ENCODE results near the gene CCDC169.

The CCDC169 gene

GRCh38 chr13:36297366-36298338 is at the start of gene CCDC169:
Gene CCDC169, minus strand, starts transcription at chr13:36297814. Its CDS starts 95 bp downstream, at chr13:36297719.
- Histone ChIP-seq H3K9ac (ENCODE audit: low read length) (peak within 1 kb of the TSS; percentile 90), H3K9me3 (ENCODE audit: control insufficient read depth, low read length) (no peaks in the 10 kb centered on the region), H3K36me3 (ENCODE audit: control insufficient read depth, insufficient read depth, low read length, severe bottlenecking) (peaks cover 16% of the 10 kb centered on the region), H3K4me3 (ENCODE audit: low read length) (peak within 1 kb of the TSS; percentile 94), H3K4me1 (ENCODE audit: control insufficient read depth, insufficient read depth, low read length) (peaks cover 18% of the 10 kb centered on the region), H3K27me3 (replicated peaks; ENCODE audit: control insufficient read depth, insufficient read depth, low read length) (no peaks in the 10 kb centered on the region)
- peak; percentile 93 for DNase-seq (ENCODE audit: low read depth)

- Histone ChIP-seq H3K9ac (ENCODE audit: low read length) (peak within 1 kb of the TSS; percentile 99), H3K36me3 (ENCODE audit: control insufficient read depth, insufficient read depth, low read length, severe bottlenecking) (no peaks in the 10 kb centered on the region), H3K4me3 (ENCODE audit: low read length) (peak within 1 kb of the TSS; percentile 98), H3K9me3 (ENCODE audit: control insufficient read depth, low read length) (no peaks in the 10 kb centered on the region), H3K4me1 (ENCODE audit: control insufficient read depth, insufficient read depth, low read length) (peaks cover 41% of the 10 kb centered on the region), H3K27me3 (replicated peaks; ENCODE audit: control insufficient read depth, insufficient read depth, low read length) (no peaks in the 10 kb centered on the region)
- peak; percentile 98 for DNase-seq (ENCODE audit: low read depth)
Measured at GRCh38 chr13:36346222-36347083, 48.8 kb upstream of the CCDC169 start, which contains the start of gene SPART. Gene SPART, minus strand, starts transcription at chr13:36346394. Its CDS starts 10,564 bp downstream, at chr13:36335830.

GRCh38 chr13:36345438-36346221 is 48.0 kb upstream of the CCDC169 start:
- peak overlapping the region; percentile 99 for H3K9ac ChIP-seq (ENCODE audit: low read length)
- H3K4me3 ChIP-seq (ENCODE audit: low read length) = peak overlapping the region; percentile 98
- peaks cover 48% of the 10 kb centered on the region for H3K4me1 ChIP-seq (ENCODE audit: control insufficient read depth, insufficient read depth, low read length)
- H3K9me3 ChIP-seq (ENCODE audit: control insufficient read depth, low read length) = no peaks in the 10 kb centered on the region
- H3K27me3 ChIP-seq (replicated peaks; ENCODE audit: control insufficient read depth, insufficient read depth, low read length) = no peaks in the 10 kb centered on the region
- H3K36me3 ChIP-seq (ENCODE audit: control insufficient read depth, insufficient read depth, low read length, severe bottlenecking) = no peaks in the 10 kb centered on the region
- peak; percentile 94 for DNase-seq (ENCODE audit: low read depth)

- H3K4me3 ChIP-seq (ENCODE audit: low read length) = peak overlapping the region; percentile 98
- H3K27me3 ChIP-seq (replicated peaks; ENCODE audit: control insufficient read depth, insufficient read depth, low read length) = no peaks in the 10 kb centered on the region
- no peaks in the 10 kb centered on the region for H3K36me3 ChIP-seq (ENCODE audit: control insufficient read depth, insufficient read depth, low read length, severe bottlenecking)
- peak overlapping the region; percentile 99 for H3K9ac ChIP-seq (ENCODE audit: low read length)
- peak; percentile 48 for DNase-seq (ENCODE audit: low read depth)
- peaks cover 48% of the 10 kb centered on the region for H3K4me1 ChIP-seq (ENCODE audit: control insufficient read depth, insufficient read depth, low read length)
- H3K9me3 ChIP-seq (ENCODE audit: control insufficient read depth, low read length) = no peaks in the 10 kb centered on the region
Measured at GRCh38 chr13:36344886-36345437, 47.3 kb upstream of the CCDC169 start.

- no peaks in the 10 kb centered on the region for H3K9me3 ChIP-seq (ENCODE audit: control insufficient read depth, low read length)
- H3K36me3 ChIP-seq (ENCODE audit: control insufficient read depth, insufficient read depth, low read length, severe bottlenecking) = no peaks in the 10 kb centered on the region
- peaks cover 48% of the 10 kb centered on the region for H3K4me1 ChIP-seq (ENCODE audit: control insufficient read depth, insufficient read depth, low read length)
- no peaks in the 10 kb centered on the region for H3K27me3 ChIP-seq (replicated peaks; ENCODE audit: control insufficient read depth, insufficient read depth, low read length)
- DNase-seq (ENCODE audit: low read depth) = peak; percentile 85
- H3K4me3 ChIP-seq (ENCODE audit: low read length) = peak overlapping the region; percentile 98
- peak overlapping the region; percentile 99 for H3K9ac ChIP-seq (ENCODE audit: low read length)
Measured at GRCh38 chr13:36344173-36344572, 46.6 kb upstream of the CCDC169 start.

GRCh38 chr13:36343766-36344165 is 46.2 kb upstream of the CCDC169 start:
- Histone ChIP-seq H3K9me3 (ENCODE audit: control insufficient read depth, low read length) (no peaks in the 10 kb centered on the region), H3K9ac (ENCODE audit: low read length) (peak overlapping the region; percentile 99), H3K36me3 (ENCODE audit: control insufficient read depth, insufficient read depth, low read length, severe bottlenecking) (no peaks in the 10 kb centered on the region), H3K4me1 (ENCODE audit: control insufficient read depth, insufficient read depth, low read length) (peaks cover 48% of the 10 kb centered on the region), H3K4me3 (ENCODE audit: low read length) (peak overlapping the region; percentile 98), H3K27me3 (replicated peaks; ENCODE audit: control insufficient read depth, insufficient read depth, low read length) (no peaks in the 10 kb centered on the region)
- DNase-seq (ENCODE audit: low read depth) = no peak

GRCh38 chr13:36342715-36343114 is 45.1 kb upstream of the CCDC169 start:
- peak overlapping the region; percentile 20 for H3K4me3 ChIP-seq (ENCODE audit: low read length)
- no peak overlapping the region for H3K9ac ChIP-seq (ENCODE audit: low read length)
- no peak for DNase-seq (ENCODE audit: low read depth)
- no peaks in the 10 kb centered on the region for H3K27me3 ChIP-seq (replicated peaks; ENCODE audit: control insufficient read depth, insufficient read depth, low read length)
- no peaks in the 10 kb centered on the region for H3K9me3 ChIP-seq (ENCODE audit: control insufficient read depth, low read length)
- H3K36me3 ChIP-seq (ENCODE audit: control insufficient read depth, insufficient read depth, low read length, severe bottlenecking) = no peaks in the 10 kb centered on the region
- peaks cover 48% of the 10 kb centered on the region for H3K4me1 ChIP-seq (ENCODE audit: control insufficient read depth, insufficient read depth, low read length)

- Histone ChIP-seq H3K4me1 (ENCODE audit: control insufficient read depth, insufficient read depth, low read length) (peaks cover 40% of the 10 kb centered on the region), H3K4me3 (ENCODE audit: low read length) (peak overlapping the region; percentile 20), H3K9ac (ENCODE audit: low read length) (no peak overlapping the region), H3K27me3 (replicated peaks; ENCODE audit: control insufficient read depth, insufficient read depth, low read length) (no peaks in the 10 kb centered on the region), H3K36me3 (ENCODE audit: control insufficient read depth, insufficient read depth, low read length, severe bottlenecking) (peaks cover 5% of the 10 kb centered on the region), H3K9me3 (ENCODE audit: control insufficient read depth, low read length) (no peaks in the 10 kb centered on the region)
- DNase-seq (ENCODE audit: low read depth) = peak; percentile 55
Measured at GRCh38 chr13:36341718-36342117, 44.1 kb upstream of the CCDC169 start.

GRCh38 chr13:36339600-36340155 is 42.1 kb upstream of the CCDC169 start:
- H3K9me3 ChIP-seq (ENCODE audit: control insufficient read depth, low read length) = no peaks in the 10 kb centered on the region
- H3K4me1 ChIP-seq (ENCODE audit: control insufficient read depth, insufficient read depth, low read length) = peaks cover 39% of the 10 kb centered on the region
- H3K27me3 ChIP-seq (replicated peaks; ENCODE audit: control insufficient read depth, insufficient read depth, low read length) = no peaks in the 10 kb centered on the region
- no peak overlapping the region for H3K4me3 ChIP-seq (ENCODE audit: low read length)
- H3K36me3 ChIP-seq (ENCODE audit: control insufficient read depth, insufficient read depth, low read length, severe bottlenecking) = peaks cover 11% of the 10 kb centered on the region
- no peak overlapping the region for H3K9ac ChIP-seq (ENCODE audit: low read length)
- DNase-seq (ENCODE audit: low read depth) = no peak

- peaks cover 20% of the 10 kb centered on the region for H3K36me3 ChIP-seq (ENCODE audit: control insufficient read depth, insufficient read depth, low read length, severe bottlenecking)
- no peak overlapping the region for H3K9ac ChIP-seq (ENCODE audit: low read length)
- H3K4me3 ChIP-seq (ENCODE audit: low read length) = no peak overlapping the region
- H3K4me1 ChIP-seq (ENCODE audit: control insufficient read depth, insufficient read depth, low read length) = peaks cover 34% of the 10 kb centered on the region
- no peak for DNase-seq (ENCODE audit: low read depth)
- no peaks in the 10 kb centered on the region for H3K9me3 ChIP-seq (ENCODE audit: control insufficient read depth, low read length)
- no peaks in the 10 kb centered on the region for H3K27me3 ChIP-seq (replicated peaks; ENCODE audit: control insufficient read depth, insufficient read depth, low read length)
Measured at GRCh38 chr13:36337938-36338641, 40.5 kb upstream of the CCDC169 start.
